ENCODE results near the gene DFFA.
A peak's percentile ranks its signal among the peaks of the same experiment; 100 is the strongest.
"Not testable (repeated sequence)": the region's sequence is repeated elsewhere in the genome, so short reads cannot be mapped to it uniquely, and the experiment has no call there.

DFFA gene

GRCh38 chr1:10431070-10431730 is 41.1 kb downstream of the DFFA start:
- DNase-seq (ENCODE audit: insufficient read length, low spot score) (no peak), FAIRE-seq (no peak)

- DNase-seq (ENCODE audit: insufficient read length, low spot score) (peak; percentile 93), FAIRE-seq (no peak)
Observed at GRCh38 chr1:10430216-10431069, 41.9 kb downstream of the DFFA start, which contains the start of gene CENPS. Gene CENPS (plus strand): TSS chr1:10430433. CDS start chr1:10430518, 85 bp downstream.

- FAIRE-seq: no peak
- no peak for DNase-seq (ENCODE audit: insufficient read length, low spot score)
Observed at GRCh38 chr1:10429868-10430215, 42.5 kb downstream of the DFFA start.

GRCh38 chr1:10428984-10429383 is 43.3 kb downstream of the DFFA start:
- FAIRE-seq: no peak

GRCh38 chr1:10426535-10426848 is 45.8 kb downstream of the DFFA start:
- DNase-seq (ENCODE audit: insufficient read length, low spot score); FAIRE-seq: not testable (repeated sequence)

More at GRCh38 chr1:10428984-10429383, 43.3 kb downstream of the DFFA start:
- DNase-seq (ENCODE audit: insufficient read length, low spot score): no peak

- DNase-seq (ENCODE audit: insufficient read length, low spot score); FAIRE-seq: not testable (repeated sequence)
Observed at GRCh38 chr1:10425826-10426534, 46.3 kb downstream of the DFFA start.

- DNase-seq (ENCODE audit: insufficient read length, low spot score) (no peak), FAIRE-seq (no peak)
Observed at GRCh38 chr1:10424651-10425050, 47.7 kb downstream of the DFFA start.

GRCh38 chr1:10424034-10424433 is 48.3 kb downstream of the DFFA start:
- no peak for DNase-seq (ENCODE audit: insufficient read length, low spot score)
- FAIRE-seq: no peak

GRCh38 chr1:10421637-10422036 is 50.7 kb downstream of the DFFA start:
- DNase-seq (ENCODE audit: insufficient read length, low spot score) (no peak), FAIRE-seq (no peak)

- DNase-seq (ENCODE audit: insufficient read length, low spot score) (no peak), FAIRE-seq (no peak)
Observed at GRCh38 chr1:10419351-10419750, 53.0 kb downstream of the DFFA start.

GRCh38 chr1:10418741-10419140 is 53.6 kb downstream of the DFFA start:
- not testable (repeated sequence) for FAIRE-seq

GRCh38 chr1:10415967-10416366 is 56.4 kb downstream of the DFFA start:
- not testable (repeated sequence) for FAIRE-seq; DNase-seq (ENCODE audit: insufficient read length, low spot score)

More at GRCh38 chr1:10418741-10419140, 53.6 kb downstream of the DFFA start:
- not testable (repeated sequence) for DNase-seq (ENCODE audit: insufficient read length, low spot score)

GRCh38 chr1:10415211-10415930 is 57.0 kb downstream of the DFFA start:
- DNase-seq (ENCODE audit: insufficient read length, low spot score) (no peak), FAIRE-seq (no peak)

GRCh38 chr1:10407201-10407600 is 65.1 kb downstream of the DFFA start:
- FAIRE-seq (no peak), DNase-seq (ENCODE audit: insufficient read length, low spot score) (no peak)

Measured in GM19239 (cell line).